Left ventricle myocardium inferior (tissue), 1 donor: ENCODE measurements around the gene ATP6V1G3. TPM values are rescaled to one million over a fixed set of nuclear protein-coding genes. Genes with fewer than 3 reads are reported as not detected.

Experiments
- DNase-seq: peaks from one replicate; pipeline ENCODE4 v3.0.0-alpha.2; 2020
- H3K27ac ChIP-seq: fragments of 200-600 bp; replicated peaks from 2 replicates; pipeline ENCODE4 v1.8.0; 2021
- H3K27me3 ChIP-seq: fragments of 200-600 bp; 2 replicates; pipeline ENCODE4 v1.8.0; 2021; ENCODE audit warnings: low read depth
- H3K36me3 ChIP-seq: fragments of 200-600 bp; 2 replicates; pipeline ENCODE4 v1.8.0; 2021
- H3K4me1 ChIP-seq: fragments of 200-600 bp; 2 replicates; pipeline ENCODE4 v1.8.0; 2021
- H3K4me3 ChIP-seq: fragments of 200-600 bp; 2 replicates; pipeline ENCODE4 v1.8.0; 2021; ENCODE audit warnings: mild to moderate bottlenecking, moderate library complexity
- H3K9me3 ChIP-seq: fragments of 200-600 bp; replicated peaks from 2 replicates; pipeline ENCODE4 v1.8.0; 2021
- intact Hi-C: fragments of 100-400 bp; cut with micrococcal nuclease; formaldehyde crosslinking; loops from one replicate; pipeline ENCODE4 v1.11.0; 2022
- total RNA-seq: library from RNA; stranded (reverse); fragmentation: NEBNext Ultra II Directional; extraction: Animal tissue kit (Norgen Biotek cat#: 25700); gene quantifications from one replicate; pipeline ENCODE4 v1.2.1, GENCODE V29; 2021
- TF ChIP-seq, protein P1 (sequence below): fragments of 200-600 bp; IDR thresholded peaks from 2 replicates; pipeline ENCODE4 v1.8.0; 2021; ENCODE audit warnings: antibody characterized with exemption, mild to moderate bottlenecking, borderline replicate concordance
- donor health status: DM: no; HTN: yes; CAD: no; lungs with severe emphysema.

The ATP6V1G3 gene
- total RNA-seq, 1 donor from 2014 or later: not detected

- intact Hi-C loops: no loop called here
- no peak for DNase-seq
- no peak overlapping the region for H3K4me3 ChIP-seq
- H3K27ac ChIP-seq: no peak overlapping the region
- H3K4me1 ChIP-seq: no peaks in the 10 kb centered on the region
- H3K36me3 ChIP-seq: no peaks in the 10 kb centered on the region
- no peaks in the 10 kb centered on the region for H3K27me3 ChIP-seq
- H3K9me3 ChIP-seq: no peaks in the 10 kb centered on the region
- TF ChIP-seq, protein P1, sequence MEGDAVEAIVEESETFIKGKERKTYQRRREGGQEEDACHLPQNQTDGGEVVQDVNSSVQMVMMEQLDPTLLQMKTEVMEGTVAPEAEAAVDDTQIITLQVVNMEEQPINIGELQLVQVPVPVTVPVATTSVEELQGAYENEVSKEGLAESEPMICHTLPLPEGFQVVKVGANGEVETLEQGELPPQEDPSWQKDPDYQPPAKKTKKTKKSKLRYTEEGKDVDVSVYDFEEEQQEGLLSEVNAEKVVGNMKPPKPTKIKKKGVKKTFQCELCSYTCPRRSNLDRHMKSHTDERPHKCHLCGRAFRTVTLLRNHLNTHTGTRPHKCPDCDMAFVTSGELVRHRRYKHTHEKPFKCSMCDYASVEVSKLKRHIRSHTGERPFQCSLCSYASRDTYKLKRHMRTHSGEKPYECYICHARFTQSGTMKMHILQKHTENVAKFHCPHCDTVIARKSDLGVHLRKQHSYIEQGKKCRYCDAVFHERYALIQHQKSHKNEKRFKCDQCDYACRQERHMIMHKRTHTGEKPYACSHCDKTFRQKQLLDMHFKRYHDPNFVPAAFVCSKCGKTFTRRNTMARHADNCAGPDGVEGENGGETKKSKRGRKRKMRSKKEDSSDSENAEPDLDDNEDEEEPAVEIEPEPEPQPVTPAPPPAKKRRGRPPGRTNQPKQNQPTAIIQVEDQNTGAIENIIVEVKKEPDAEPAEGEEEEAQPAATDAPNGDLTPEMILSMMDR: no peak
Observed at GRCh38 chr1:198552668-198553416, 12.4 kb upstream of the ATP6V1G3 start.

- H3K27ac ChIP-seq: no peak overlapping the region
- no peaks in the 10 kb centered on the region for H3K4me1 ChIP-seq
- intact Hi-C loops: no loop called here
- no peak overlapping the region for H3K4me3 ChIP-seq
- H3K36me3 ChIP-seq: no peaks in the 10 kb centered on the region
- DNase-seq: no peak
- no peaks in the 10 kb centered on the region for H3K27me3 ChIP-seq
- H3K9me3 ChIP-seq: no peaks in the 10 kb centered on the region
- TF ChIP-seq, protein P1: no peak
Observed at GRCh38 chr1:198550941-198551524, 10.6 kb upstream of the ATP6V1G3 start.

- TF ChIP-seq, protein P1: no peak
- intact Hi-C loops: no loop called here
- H3K36me3 ChIP-seq: no peaks in the 10 kb centered on the region
- H3K4me3 ChIP-seq: no peak overlapping the region
- H3K4me1 ChIP-seq: no peaks in the 10 kb centered on the region
- DNase-seq: no peak
- H3K27me3 ChIP-seq: no peaks in the 10 kb centered on the region
- no peak overlapping the region for H3K27ac ChIP-seq
- no peaks in the 10 kb centered on the region for H3K9me3 ChIP-seq
Observed at GRCh38 chr1:198549866-198550265, 9.4 kb upstream of the ATP6V1G3 start.

DNA sequence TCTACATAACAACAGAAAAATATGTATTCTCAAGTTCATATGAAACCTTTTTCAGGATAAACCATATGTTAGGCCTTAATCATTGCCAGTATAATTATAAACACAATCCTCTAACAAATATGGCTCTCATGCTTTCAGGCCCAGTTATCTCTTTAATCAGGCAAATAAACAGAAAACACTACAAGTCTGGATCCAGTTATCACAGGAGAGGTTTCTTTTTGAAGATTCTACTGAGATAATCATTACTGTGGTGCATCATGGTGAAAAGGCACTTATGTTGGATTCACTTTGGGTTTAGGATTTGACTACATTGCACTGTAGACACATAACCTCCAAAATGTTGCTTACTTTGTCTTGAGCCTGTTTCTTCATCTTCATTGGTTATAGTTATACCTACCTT, 8.4 kb upstream of the ATP6V1G3 start:
- TF ChIP-seq, protein P1: no peak

DNA sequence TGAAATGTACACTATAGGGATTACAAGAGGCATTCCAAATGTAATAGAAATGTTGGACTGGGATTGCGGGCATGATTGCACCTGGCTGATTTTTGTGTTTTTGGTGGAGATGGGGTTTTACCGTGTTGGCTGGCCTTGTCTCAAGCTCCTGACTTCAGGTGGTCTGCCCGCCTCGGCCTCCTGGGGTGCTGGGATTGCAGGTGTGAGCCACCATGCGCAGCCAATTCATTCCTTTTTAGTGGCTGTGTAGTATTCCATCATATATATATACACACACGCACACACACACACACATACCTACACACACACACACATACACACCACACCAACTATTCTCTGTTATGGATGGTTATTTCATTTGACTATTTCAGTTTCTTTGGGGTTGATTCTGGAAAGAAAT, 4.7 kb upstream of the ATP6V1G3 start:
- TF ChIP-seq, protein P1: no peak
- Histone ChIP-seq H3K27ac (no peak overlapping the region), H3K9me3 (no peaks in the 10 kb centered on the region), H3K36me3 (no peaks in the 10 kb centered on the region), H3K27me3 (no peaks in the 10 kb centered on the region), H3K4me3 (no peak overlapping the region), H3K4me1 (no peaks in the 10 kb centered on the region)
- intact Hi-C loops: no loop called here
- no peak for DNase-seq

More for the DNA sequence above, 8.4 kb upstream of the ATP6V1G3 start:
- H3K9me3 ChIP-seq: no peaks in the 10 kb centered on the region
- DNase-seq: no peak
- H3K4me1 ChIP-seq: no peaks in the 10 kb centered on the region
- H3K27me3 ChIP-seq: no peaks in the 10 kb centered on the region
- intact Hi-C loops: no loop called here
- no peak overlapping the region for H3K4me3 ChIP-seq
- H3K27ac ChIP-seq: no peak overlapping the region
- H3K36me3 ChIP-seq: no peaks in the 10 kb centered on the region
